ENCODE results near the gene EMX2. TPM values are rescaled to one million over a fixed set of nuclear protein-coding genes. Genes with fewer than 3 reads are reported as not detected.

EMX2 gene
- polyA plus RNA-seq, 4 donors, result 10.8 to 187 (median 166) TPM

DNA sequence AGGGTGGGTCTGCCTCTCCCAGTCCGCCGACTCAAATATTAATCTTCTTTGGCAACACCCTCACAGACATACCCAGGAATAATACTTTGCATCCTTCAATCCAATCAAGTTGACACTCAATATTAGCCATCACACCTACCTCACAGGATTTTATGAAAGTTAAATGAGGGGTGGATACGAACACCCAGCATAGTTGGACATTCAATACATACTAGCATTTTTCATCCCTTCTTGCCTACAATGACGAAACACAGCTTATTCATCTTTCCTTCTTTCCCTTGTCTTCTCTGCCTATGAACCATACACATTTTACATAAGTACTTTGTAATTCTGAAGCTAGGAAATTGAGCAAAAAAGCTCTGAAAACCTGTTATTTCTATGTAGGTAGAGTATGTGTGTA, 48.5 kb downstream of the EMX2 start:
- no peak for DNase-seq (ENCODE audit: low read depth in 4 of 4, low spot score in 3 of 4)

DNA sequence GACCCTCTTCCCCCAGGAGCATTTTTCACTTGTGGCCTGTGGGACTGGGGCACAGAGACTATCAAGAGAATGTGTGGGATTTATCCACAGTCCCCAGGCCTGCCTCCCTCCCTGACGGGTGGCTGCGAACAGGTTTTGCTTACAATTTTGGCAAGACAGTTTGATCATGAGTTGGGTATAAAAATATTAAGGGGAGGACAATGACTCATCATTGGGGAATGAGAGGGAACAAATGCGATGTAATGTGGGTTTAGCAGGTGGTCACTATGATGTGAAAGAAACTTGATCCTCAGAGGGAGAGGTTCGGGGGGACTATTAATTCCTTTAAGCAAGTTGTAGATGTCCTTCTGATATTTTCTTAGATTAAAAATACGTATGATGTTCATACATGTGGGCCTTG, 52.2 kb downstream of the EMX2 start:
- no peak for DNase-seq (ENCODE audit: low read depth in 4 of 4, low spot score in 3 of 4)

DNA sequence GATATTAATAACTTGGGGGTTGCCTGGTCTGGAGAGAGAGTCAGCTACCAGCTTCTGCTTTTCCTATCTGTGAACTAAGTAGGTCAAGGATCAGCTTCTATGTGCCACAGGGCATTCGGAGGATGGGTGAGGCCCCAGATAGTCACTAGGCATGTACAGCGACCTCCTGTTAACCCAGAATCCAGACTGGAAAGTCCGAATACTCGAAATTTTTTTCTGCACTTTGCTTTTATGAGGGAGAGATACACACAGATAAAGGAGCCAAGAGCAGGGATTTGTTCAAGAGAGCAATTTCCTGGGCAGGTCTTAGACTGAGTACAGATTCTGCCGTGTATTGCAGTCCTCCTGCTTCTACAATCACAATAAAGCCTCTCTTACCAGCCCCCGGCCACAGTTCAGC, 54.2 kb downstream of the EMX2 start:
- no peak for DNase-seq (ENCODE audit: low read depth in 4 of 4, low spot score in 3 of 4)

DNA sequence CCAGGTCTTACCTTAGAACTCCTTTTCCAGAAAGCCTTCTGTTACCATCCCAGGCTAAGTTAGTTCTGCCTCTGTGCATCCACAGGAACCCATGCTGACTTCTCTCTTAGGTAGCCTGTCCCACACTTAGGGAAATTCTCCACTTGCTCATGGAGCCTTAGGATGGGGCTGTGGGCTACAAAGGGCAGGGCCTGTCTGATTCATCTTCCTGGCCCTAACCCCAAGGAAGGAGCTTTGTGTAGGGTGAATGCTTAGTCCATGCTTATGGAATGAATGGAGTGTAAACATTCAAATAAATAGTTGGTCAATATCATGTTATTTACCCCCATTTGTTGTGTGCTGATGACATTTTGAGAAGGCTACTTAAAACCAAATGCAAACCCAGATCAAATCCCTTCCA, 54.7 kb downstream of the EMX2 start:
- no peak for DNase-seq (ENCODE audit: low read depth in 4 of 4, low spot score in 3 of 4)

Other genes starting within 250 kb of the EMX2 start
- gene PDZD8, start 167.3 kb upstream of the EMX2 start, polyA plus RNA-seq (ENCODE audit: insufficient read length in 4 of 4), result 10 to 100 TPM; 32.0 to 46.5 (median 38.3) TPM

Data from left renal pelvis (tissue), 4 donors.